Cardiac fibroblast (primary cell): ENCODE results near the gene NPAS1.
A peak's percentile ranks its signal among the peaks of the same experiment; 100 is the strongest.

Experiments used
- DNase-seq, 2 donors: peaks; one replicate each; pipeline versions ENCODE4 v3.0.0 to v3.0.0-alpha.2; 2010; ENCODE audit warnings: low read depth in 2 of 2
- H3K4me3 ChIP-seq, 2 donors: replicated peaks in 1 of 2; 1 replicate in 1 of 2; 2 replicates in 1 of 2; pipeline ENCODE4 v1.5.1; 2011; ENCODE audit warnings: low read depth in 2 of 2, low read length in 2 of 2, mild to moderate bottlenecking in 2 of 2, moderate library complexity in 1 of 2
- TF ChIP-seq, protein P1 (sequence below): IDR thresholded peaks from one replicate; pipeline ENCODE4 v1.5.1; 2011; ENCODE audit warnings: low read depth, mild to moderate bottlenecking, low read length, inconsistent platforms

The NPAS1 gene

DNA sequence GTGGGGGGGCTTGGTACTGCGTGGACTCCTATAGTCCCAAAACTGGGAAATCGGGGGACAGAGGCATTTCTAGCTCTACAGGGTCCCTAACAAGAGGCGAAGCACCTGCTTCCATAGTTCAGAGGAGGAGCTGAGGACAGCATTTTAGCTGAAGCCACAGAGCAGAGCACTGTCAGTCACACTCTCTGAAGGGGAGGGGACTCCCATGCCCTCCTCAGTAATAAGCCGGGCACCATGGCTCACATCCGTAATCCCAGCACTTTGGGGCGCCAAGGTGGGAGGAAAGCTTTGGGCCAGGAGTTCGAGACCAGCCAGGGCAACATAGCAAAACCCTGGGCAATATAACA lies 3.8 kb downstream of the NPAS1 start:
- DNase-seq = no peak
- TF ChIP-seq, protein P1, sequence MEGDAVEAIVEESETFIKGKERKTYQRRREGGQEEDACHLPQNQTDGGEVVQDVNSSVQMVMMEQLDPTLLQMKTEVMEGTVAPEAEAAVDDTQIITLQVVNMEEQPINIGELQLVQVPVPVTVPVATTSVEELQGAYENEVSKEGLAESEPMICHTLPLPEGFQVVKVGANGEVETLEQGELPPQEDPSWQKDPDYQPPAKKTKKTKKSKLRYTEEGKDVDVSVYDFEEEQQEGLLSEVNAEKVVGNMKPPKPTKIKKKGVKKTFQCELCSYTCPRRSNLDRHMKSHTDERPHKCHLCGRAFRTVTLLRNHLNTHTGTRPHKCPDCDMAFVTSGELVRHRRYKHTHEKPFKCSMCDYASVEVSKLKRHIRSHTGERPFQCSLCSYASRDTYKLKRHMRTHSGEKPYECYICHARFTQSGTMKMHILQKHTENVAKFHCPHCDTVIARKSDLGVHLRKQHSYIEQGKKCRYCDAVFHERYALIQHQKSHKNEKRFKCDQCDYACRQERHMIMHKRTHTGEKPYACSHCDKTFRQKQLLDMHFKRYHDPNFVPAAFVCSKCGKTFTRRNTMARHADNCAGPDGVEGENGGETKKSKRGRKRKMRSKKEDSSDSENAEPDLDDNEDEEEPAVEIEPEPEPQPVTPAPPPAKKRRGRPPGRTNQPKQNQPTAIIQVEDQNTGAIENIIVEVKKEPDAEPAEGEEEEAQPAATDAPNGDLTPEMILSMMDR = no peak
- H3K4me3 ChIP-seq = no peak overlapping the region

DNA sequence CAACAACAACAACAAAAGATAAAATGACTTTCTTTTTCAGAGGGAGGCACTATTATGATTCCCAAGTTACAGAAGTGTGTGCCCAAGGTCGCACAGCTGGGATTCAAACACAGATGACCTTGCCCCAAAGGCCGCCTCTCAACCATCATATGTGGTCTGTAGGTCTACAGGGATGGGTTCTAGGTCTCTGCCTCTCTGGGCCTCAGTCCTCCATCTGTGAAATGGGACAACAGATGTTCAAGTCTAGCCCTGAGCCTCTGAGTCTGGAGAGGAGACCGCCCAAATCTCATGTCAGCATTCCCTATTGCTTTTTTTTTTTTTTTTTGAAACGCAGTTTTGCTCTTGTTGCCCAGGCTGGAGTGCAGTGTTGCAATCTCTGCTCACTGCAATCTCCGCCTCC lies 4.9 kb downstream of the NPAS1 start:
- H3K4me3 ChIP-seq = no peak overlapping the region
- no peak for DNase-seq
- TF ChIP-seq, protein P1 = no peak

DNA sequence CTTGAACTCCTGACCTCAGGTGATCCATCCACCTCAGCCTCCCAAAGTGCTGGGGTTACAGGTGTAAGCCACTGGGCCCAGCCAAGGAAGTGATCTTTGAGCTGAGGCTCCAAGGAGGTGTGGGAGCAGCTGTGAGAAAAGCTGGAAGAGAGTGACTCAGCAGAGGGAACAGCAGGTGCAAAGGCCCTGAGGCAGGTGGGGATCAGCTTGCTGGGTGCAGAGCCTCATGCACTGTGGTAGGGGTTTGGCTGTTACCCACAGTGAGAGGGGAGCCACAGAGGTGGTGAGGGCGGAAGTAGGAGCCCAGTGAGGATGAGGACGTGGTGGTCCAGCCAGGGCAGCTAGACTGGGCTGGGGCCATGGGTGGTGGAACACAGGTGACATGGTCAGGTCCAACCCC lies 6.5 kb downstream of the NPAS1 start:
- TF ChIP-seq, protein P1 = no peak
- DNase-seq = no peak
- no peak overlapping the region for H3K4me3 ChIP-seq

DNA sequence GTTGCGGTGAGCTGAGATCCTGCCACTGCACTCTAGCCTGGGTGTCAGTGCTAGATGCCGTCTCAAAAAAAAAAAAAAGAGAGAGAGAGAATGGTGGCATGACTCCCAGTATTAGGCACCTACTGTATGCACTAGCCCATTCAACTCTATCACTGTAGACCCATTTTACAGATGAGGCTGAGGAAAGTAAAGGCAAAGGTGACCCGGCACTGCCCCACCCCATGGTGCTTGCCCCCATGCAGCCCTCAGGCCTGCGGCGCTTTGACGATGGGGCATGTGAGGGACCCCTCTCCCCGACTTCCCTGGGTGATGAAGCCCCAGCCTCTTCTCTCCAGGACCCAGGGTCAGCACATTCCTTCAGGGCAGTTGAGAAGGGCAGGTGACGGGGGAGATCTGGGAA lies 7.3 kb downstream of the NPAS1 start:
- H3K4me3 ChIP-seq = no peak overlapping the region
- TF ChIP-seq, protein P1 = no peak
- no peak for DNase-seq

DNA sequence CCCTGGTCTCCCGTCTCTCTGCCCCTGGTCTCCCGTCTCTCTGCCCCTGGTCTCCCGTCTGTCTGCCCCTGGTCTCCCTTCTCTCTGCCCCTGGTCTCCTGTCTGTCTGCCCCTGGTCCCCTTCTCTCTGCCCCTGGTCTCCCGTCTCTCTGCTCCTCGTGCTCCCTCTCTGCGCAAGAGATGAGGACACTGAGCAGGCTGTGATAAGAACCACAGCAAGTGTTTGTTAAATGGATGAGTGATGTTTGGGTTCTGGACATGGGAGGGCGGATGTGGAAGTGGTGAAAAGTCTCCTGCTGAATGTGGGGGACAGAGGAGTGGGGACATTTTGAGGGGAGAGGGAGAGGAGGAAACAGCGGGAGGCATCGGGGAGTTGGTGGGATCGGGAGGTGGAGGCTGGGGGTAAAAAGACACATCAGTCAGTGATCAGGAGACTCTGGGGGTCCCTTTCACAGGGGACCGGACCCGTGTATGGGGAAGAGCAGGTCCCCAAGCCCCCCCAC lies 8.0 kb downstream of the NPAS1 start:
- no peak overlapping the region for H3K4me3 ChIP-seq
- TF ChIP-seq, protein P1 = no peak
- no peak for DNase-seq

DNA sequence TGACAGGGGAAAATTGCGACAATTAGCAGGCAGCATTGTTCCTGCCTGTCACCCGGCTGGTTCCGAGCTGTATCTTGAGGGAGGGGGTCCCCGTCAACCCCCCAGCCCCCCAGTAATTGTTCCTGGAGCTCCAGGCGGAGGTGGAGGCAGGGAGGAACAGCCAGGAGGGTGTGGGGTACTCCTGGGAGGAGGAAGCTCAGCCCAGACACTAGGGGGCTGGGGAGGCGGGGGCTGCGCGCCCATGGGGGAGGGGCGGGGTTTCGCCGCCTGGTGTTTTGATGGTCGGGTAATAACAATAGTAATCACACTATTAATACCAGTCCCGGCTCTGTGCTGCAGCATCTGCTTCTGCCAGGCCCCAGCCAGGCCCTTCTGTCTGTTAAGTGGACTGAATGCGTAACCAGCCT lies 8.6 kb downstream of the NPAS1 start:
- H3K4me3 ChIP-seq = no peak overlapping the region
- TF ChIP-seq, protein P1 = no peak
- DNase-seq = no peak

DNA sequence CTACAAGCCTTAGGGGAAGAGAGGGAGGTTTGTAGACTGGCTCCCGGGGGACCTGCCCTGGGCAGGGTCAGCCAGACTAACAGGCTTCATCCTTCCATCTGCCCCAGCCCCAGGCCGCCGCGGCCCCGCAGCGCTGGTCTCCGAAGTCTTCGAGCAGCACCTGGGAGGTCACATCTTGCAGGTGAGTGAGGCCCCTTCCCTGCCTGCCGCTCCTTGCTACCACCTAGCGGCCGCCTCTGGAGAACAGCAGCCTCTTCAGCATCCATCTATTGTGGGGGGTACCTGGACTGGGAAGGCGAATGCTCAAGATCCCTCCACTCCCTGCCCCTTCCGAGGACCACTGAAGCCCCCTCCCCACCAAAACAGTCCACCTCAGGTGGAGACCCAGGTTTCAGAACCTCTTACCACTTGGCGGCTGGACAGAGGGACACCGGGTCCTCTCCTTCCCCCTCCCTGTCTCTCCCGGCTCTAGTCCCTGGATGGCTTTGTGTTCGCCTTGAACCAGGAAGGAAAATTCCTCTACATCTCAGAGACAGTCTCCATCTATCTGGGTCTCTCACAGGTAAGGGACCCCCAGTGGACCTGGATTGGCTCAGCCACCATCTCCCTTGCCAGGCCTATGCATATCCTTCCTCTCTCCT lies 12.7 kb downstream of the NPAS1 start:
- DNase-seq = peak in 1 of 2 donors; percentile 26
- H3K4me3 ChIP-seq = no peak overlapping the region
- TF ChIP-seq, protein P1 = peak; percentile 92
